Fibroblast of the aortic adventitia (primary cell): ENCODE results near the gene CFAP141. TPM values are rescaled to one million over a fixed set of nuclear protein-coding genes. Genes with fewer than 3 reads are reported as not detected.
A peak's percentile ranks its signal among the peaks of the same experiment; 100 is the strongest.
"Not testable (repeated sequence)": the region's sequence is repeated elsewhere in the genome, so short reads cannot be mapped to it uniquely, and the experiment has no call there.

ENCODE experiments used
- DNase-seq: peaks from one replicate; pipeline ENCODE4 v3.0.0-alpha.2; 2010; ENCODE audit warnings: low read depth
- H3K4me3 ChIP-seq: 2 replicates; pipeline ENCODE4 v1.5.1; 2011; ENCODE audit warnings: low read depth, mild to moderate bottlenecking, control low read depth, low read length, moderate library complexity
- total RNA-seq: library from RNA; depleted of rRNA; stranded (reverse); fragments of >200 nt; gene quantifications from 2 replicates; pipeline ENCODE4 v1.2.3, GENCODE V29; 2012; ENCODE audit warnings: low replicate concordance
- TF ChIP-seq, protein P1 (sequence below): IDR thresholded peaks from 2 replicates; pipeline ENCODE4 v1.5.1; 2011; ENCODE audit warnings: mild to moderate bottlenecking, low read length, control low read depth, inconsistent platforms; ENCODE audit not compliant: insufficient read depth

Gene CFAP141
- total RNA-seq, 1 donor: not detected

DNA sequence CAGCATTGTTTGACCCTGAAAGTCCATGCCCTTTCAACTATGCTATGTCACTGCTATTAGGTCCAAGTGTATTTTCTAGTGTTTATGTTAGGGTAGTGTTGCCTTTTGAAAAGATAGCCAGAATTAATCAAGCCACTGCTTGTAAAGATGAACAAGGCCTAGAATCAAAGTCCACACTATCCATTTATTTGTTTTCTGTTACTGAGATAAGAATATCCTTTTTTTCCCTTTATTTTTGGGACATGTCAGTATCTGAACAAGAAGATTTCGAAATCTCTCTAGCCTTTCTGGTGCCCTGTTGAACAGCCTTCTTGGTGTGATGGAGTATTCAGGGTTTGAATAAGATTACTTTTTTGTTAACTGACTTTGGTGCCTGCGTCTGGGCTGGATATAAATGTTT is 31.3 kb upstream of the CFAP141 start:
- TF ChIP-seq, protein P1, sequence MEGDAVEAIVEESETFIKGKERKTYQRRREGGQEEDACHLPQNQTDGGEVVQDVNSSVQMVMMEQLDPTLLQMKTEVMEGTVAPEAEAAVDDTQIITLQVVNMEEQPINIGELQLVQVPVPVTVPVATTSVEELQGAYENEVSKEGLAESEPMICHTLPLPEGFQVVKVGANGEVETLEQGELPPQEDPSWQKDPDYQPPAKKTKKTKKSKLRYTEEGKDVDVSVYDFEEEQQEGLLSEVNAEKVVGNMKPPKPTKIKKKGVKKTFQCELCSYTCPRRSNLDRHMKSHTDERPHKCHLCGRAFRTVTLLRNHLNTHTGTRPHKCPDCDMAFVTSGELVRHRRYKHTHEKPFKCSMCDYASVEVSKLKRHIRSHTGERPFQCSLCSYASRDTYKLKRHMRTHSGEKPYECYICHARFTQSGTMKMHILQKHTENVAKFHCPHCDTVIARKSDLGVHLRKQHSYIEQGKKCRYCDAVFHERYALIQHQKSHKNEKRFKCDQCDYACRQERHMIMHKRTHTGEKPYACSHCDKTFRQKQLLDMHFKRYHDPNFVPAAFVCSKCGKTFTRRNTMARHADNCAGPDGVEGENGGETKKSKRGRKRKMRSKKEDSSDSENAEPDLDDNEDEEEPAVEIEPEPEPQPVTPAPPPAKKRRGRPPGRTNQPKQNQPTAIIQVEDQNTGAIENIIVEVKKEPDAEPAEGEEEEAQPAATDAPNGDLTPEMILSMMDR: no peak
- no peak overlapping the region for H3K4me3 ChIP-seq
- no peak for DNase-seq

DNA sequence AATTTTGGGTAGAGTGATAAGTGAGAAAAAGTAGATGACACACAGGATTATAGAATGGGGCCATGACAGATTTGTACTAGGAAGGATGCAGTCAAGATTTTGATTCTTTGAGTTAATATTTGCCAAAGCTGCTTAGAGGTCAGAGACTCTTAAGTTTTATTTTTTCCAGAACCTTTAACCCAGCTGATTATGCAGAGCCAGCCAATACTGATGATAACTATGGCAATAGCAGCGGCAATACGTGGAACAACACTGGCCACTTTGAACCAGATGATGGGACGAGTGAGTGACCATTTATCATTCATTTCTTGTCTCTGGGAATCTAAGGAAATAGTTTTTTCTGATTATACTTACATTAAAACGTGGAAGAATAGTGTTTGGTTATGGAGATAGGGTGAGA is 30.7 kb upstream of the CFAP141 start:
- TF ChIP-seq, protein P1: no peak

DNA sequence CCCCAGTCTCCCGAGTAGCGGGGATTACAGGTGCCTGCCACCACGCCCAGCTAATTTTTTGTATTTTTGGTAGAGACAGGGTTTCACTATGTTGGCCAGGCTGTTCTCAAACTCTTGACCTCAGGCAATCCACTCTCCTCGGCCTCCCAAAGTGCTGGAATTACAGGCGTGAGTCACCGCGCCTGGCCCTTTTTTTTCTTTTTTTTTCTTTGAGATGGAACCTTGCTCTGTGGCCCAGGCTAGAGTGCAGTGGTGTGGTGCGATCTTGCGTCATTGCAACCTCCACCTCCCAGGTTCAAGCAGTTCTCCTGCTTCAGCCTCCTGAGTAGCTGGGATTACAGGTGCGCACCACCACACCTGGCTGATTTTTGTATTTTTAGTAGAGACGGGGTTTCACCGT is 27.0 kb upstream of the CFAP141 start:
- not testable (repeated sequence) for H3K4me3 ChIP-seq, DNase-seq

More for the DNA sequence above, 30.7 kb upstream of the CFAP141 start:
- no peak for DNase-seq
- H3K4me3 ChIP-seq: no peak overlapping the region

DNA sequence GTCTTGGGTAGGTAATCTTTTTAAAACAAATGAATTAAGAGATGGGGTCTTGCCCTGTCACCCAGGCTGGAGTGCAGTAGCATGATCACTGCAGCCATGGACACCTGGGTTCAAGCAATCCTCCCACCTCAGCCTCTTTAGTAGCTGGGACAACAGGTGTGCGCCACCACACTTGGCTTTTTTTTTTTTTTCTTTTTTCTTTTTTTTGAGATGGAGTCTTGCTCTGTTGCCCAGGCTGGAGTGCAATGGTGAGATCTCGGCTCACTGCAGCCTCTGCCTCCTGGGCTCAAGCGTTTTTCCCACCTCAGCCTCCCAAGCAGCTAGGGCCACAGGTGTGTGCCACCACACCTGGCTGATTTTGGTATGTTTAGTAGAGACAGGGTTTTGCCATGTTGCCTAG is 25.0 kb upstream of the CFAP141 start:
- H3K4me3 ChIP-seq, DNase-seq: not testable (repeated sequence)

DNA sequence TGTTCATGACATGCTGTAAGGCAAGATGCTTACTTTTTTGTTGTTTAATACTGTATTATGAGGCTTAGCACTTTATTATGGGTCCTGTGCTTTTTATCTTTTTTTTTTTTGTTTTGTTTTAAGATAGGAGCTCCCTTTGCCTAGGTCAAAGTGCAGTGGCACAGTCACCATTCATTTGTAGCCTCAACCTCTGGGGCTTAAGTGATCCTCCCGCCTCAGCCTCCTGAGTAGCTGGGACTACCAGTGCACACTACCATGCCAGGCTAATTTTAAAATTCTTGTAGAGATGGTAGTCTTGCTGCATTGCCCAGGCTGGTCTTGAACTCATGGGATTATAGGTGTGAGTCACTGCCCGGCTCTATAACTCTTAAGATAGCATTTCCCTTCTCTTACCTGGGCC is 19.2 kb upstream of the CFAP141 start:
- H3K4me3 ChIP-seq: no peak overlapping the region
- TF ChIP-seq, protein P1: no peak
- DNase-seq: no peak

DNA sequence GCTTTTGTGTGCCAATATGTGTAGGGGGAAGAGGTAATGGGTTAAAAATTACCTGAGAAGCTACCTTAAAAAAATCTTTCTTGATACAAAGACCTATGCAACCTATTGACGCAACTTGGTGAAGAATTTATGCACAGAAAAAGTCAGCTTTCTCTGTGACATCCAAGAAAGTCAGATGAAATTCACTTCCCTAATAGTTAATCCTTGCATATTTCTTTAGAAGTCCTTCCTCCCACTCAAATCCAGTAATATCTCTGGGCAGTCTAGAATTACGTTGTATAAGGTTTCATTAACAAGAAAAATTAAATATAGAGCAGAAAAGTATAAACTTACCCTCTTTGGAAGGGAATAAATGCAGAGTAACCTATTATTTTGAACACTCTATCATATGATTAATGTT is 17.5 kb upstream of the CFAP141 start:
- H3K4me3 ChIP-seq: no peak overlapping the region
- TF ChIP-seq, protein P1: no peak
- DNase-seq: no peak

DNA sequence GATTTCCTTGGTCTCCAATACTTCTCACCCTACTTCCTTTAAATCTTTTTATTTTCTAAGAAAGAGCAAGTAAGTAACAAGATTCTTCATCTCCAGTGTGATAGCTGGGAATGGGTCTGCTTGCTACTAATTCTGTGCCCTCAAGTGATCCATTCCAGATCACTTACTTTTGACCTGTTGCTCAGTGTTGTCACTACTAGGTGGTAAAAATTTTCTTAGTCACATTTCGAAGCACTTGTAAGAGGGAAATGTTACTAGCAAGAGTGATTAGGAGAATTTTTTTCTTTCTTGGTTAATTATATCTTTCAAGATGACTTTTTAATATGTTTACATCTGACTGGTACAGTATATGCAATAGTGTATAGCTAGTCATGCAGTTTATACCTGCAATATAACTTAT is 16.8 kb upstream of the CFAP141 start:
- no peak overlapping the region for H3K4me3 ChIP-seq
- TF ChIP-seq, protein P1: no peak
- no peak for DNase-seq

DNA sequence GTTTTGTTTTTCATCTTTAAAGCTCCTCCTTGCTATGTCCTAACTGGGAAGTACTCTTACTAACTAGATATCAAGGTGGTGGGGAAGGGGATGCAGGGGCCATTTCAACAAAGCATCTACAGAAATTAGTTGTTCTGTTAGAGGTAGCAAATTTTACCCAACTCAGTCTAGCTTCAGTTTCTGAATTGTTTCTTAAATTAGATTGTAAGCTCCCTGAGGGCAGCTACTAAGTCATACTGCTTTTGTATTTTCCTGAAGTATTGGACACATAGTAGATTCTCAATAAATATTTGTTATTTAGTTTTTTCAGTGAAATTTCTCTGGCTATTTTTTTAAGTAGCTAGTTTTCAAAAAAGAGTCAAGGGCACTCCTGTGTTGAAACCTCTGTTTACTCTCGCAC is 16.4 kb upstream of the CFAP141 start:
- DNase-seq: peak; percentile 43
- peak overlapping the region; percentile 91 for H3K4me3 ChIP-seq
- TF ChIP-seq, protein P1: no peak
